ENCODE measurements around the gene CTSS. TPM values are rescaled to one million over a fixed set of nuclear protein-coding genes. Genes with fewer than 3 reads are reported as not detected.
A peak's percentile ranks its signal among the peaks of the same experiment; 100 is the strongest.

The CTSS gene
- total and polyA plus RNA-seq, 2 experiments from 2014 or later: not detected

DNA sequence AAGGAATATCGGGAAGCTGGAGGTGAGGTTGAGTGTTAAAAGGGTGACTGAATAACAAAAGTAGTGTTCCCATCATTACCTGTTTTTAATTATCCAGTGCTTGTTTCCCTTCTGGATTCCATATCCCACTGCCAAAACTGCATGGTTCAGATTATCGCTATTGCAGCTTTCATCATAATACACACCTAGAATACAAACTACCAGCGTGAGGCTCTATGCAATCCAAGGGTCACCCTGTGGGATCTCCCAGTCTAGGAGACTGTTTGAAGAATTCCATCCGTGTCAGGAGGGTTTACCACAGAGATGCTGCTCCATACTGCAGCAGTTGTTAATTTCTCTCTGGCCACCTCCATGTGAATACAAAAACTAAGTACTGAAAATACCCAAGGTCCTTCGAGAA is 33.5 kb upstream of the CTSS start:
- no peaks in the 10 kb centered on the region for H3K36me3 Mint-ChIP-seq (ENCODE audit: low read depth)
- no peak overlapping the region for H3K4me3 Mint-ChIP-seq
- H3K4me2 ChIP-seq: 0 out of 2 replicates have a peak overlapping the region, but pooled peaks have one; percentile 4
- H4K20me1 ChIP-seq (replicated peaks; ENCODE audit: insufficient read depth): no peaks in the 10 kb centered on the region
- TF ChIP-seq EZH2 (IDR thresholded peaks at IDR 0.05; ENCODE audit: low read depth, unreplicated experiment) (no peak), EZH2phosphoT487 (IDR thresholded peaks at IDR 0.05; ENCODE audit: unreplicated experiment) (no peak), CREB1 (CRISPR knock-in tag; IDR thresholded peaks at IDR 0.05; ENCODE audit: low read depth) (no peak), POLR2AphosphoS5 (IDR thresholded peaks at IDR 0.05; ENCODE audit: low read depth) (no peak), JUNB (IDR thresholded peaks at IDR 0.05; ENCODE audit: unreplicated experiment) (no peak), CTCF (conservative IDR thresholded peaks at IDR 0.05; ENCODE audit: low read depth in 2 of 2) (no peak), STAT1 (IDR thresholded peaks at IDR 0.05; ENCODE audit: unreplicated experiment) (no peak), ETS1 (IDR thresholded peaks at IDR 0.05) (no peak), NANOG (IDR thresholded peaks at IDR 0.05; ENCODE audit: borderline replicate concordance) (no peak), ZNF114 (CRISPR knock-in tag; IDR thresholded peaks at IDR 0.05) (no peak), ZNF331 (CRISPR knock-in tag; IDR thresholded peaks at IDR 0.05; ENCODE audit: low read depth) (no peak), ZNF462 (CRISPR knock-in tag; IDR thresholded peaks at IDR 0.05) (no peak), REST (IDR thresholded peaks at IDR 0.05; ENCODE audit: unreplicated experiment) (no peak)
- H3F3A ChIP-seq (replicated peaks; ENCODE audit: low read depth): no peaks in the 10 kb centered on the region
- no peak overlapping the region for H2AFZ ChIP-seq
- H3K4me1 ChIP-seq (ENCODE audit: insufficient read depth): peaks cover 21% of the 10 kb centered on the region
- H3K4me3 ChIP-seq: no peak overlapping the region
- peaks cover 30% of the 10 kb centered on the region for H3K4me1 Mint-ChIP-seq
- no peaks in the 10 kb centered on the region for H3K9me3 Mint-ChIP-seq
- H3K27ac Mint-ChIP-seq: no peak overlapping the region
- H3K27me3 Mint-ChIP-seq (ENCODE audit: insufficient read depth, low read depth, poor library complexity): no peaks in the 10 kb centered on the region
- H3K27me3 ChIP-seq (ENCODE audit: insufficient read depth): no peaks in the 10 kb centered on the region
- no peaks in the 10 kb centered on the region for H3K79me2 ChIP-seq (replicated peaks; ENCODE audit: insufficient read depth)
- DNase-seq (ENCODE audit: low spot score): no peak
- H3K27ac ChIP-seq (ENCODE audit: low read depth): no peak overlapping the region
- no peaks in the 10 kb centered on the region for H3K9me2 ChIP-seq (ENCODE audit: insufficient read depth)
- ATAC-seq: no peak
- no peaks in the 10 kb centered on the region for H3K36me3 ChIP-seq (ENCODE audit: insufficient read depth)

Data from GM23338 (cell line).